GM12878 (cell line): ENCODE data around the gene PPP1R18. TPM values are rescaled to one million over a fixed set of nuclear protein-coding genes. Genes with fewer than 3 reads are reported as not detected.

Source experiments
- ATAC-seq: fragments of 200-7000 bp; cut with Tn5 transposase; 3 replicates; pipeline ENCODE4 v1.9.1; 2020; ENCODE audit warnings: mild to moderate bottlenecking, moderate library complexity
- BruUV-seq: library from RNA; stranded (reverse); fragments of 400-500 nt; replicated peaks from 2 replicates; lab custom pipeline; 2021; lab: Mats Ljungman, UMichigan
- CTCF ChIA-PET: fragments of 300-600 bp; sonication (Branson Sonifier 250); formaldehyde crosslinking; extraction: SDS; loops from one replicate; lab custom pipeline; 2021; ENCODE audit warnings: inconsistent platforms; lab: Yijun Ruan, JAX
- POLR2A ChIA-PET: fragments of 350-600 bp; formaldehyde crosslinking; extraction: SDS; loops from one replicate; lab custom pipeline; 2021; ENCODE audit warnings: inconsistent platforms; lab: Charles Lee
- RAD21 ChIA-PET: fragments of 300-600 bp; sonication (Branson Sonifier 250); formaldehyde crosslinking; loops from one replicate; lab custom pipeline; 2023; ENCODE audit warnings: antibody characterized with exemption; ENCODE audit not compliant: unreplicated experiment; lab: Charles Lee
- SMC1A ChIA-PET: fragments of 300-600 bp; sonication (Branson Sonifier 250); formaldehyde crosslinking; loops from one replicate; lab custom pipeline; 2023; ENCODE audit not compliant: unreplicated experiment, uncharacterized antibody; lab: Charles Lee
- DNase-seq: peaks from one replicate; pipeline ENCODE4 v3.0.0-alpha.2; 2011; ENCODE audit warnings: low read depth, low spot score
- FAIRE-seq: peaks from 3 replicates; lab custom pipeline; 2011; peaks lifted over from hg19 to GRCh38; lab: Jason Lieb, UNC
- H2AFZ ChIP-seq: 2 replicates; pipeline ENCODE4 v1.6.0; 2011; ENCODE audit warnings: low read depth, low read length, control low read depth; ENCODE audit not compliant: control insufficient read depth
- H3K27ac ChIP-seq: 2 replicates; pipeline ENCODE4 v1.5.1; 2011; ENCODE audit warnings: control low read depth; ENCODE audit not compliant: control insufficient read depth, insufficient read depth
- H3K27me3 ChIP-seq, 2 experiments: replicated peaks in 1 of 2; 2 replicates each; pipeline versions ENCODE4 v1.6.0 to v1.6.1; 2011; ENCODE audit warnings: low read length in 1 of 2; ENCODE audit not compliant: control insufficient read depth in 2 of 2, insufficient read depth in 2 of 2
- H3K36me3 ChIP-seq, 2 experiments: 2 replicates each; pipeline ENCODE4 v1.5.1; 2011; ENCODE audit warnings: low read length in 1 of 2; ENCODE audit not compliant: control insufficient read depth in 2 of 2, insufficient read depth in 2 of 2
- H3K4me1 ChIP-seq: 2 replicates; pipeline ENCODE4 v1.6.1; 2011; ENCODE audit warnings: mild to moderate bottlenecking, low read length, moderate library complexity, mixed read lengths; ENCODE audit not compliant: control insufficient read depth, insufficient read depth
- H3K4me2 ChIP-seq: 2 replicates; pipeline ENCODE4 v1.6.0; 2011; ENCODE audit warnings: control low read depth; ENCODE audit not compliant: control insufficient read depth, insufficient read depth
- H3K4me3 ChIP-seq: fragments of 200-600 bp; sonication (generic); 2 replicates; pipeline ENCODE4 v1.5.1; 2016
- H3K79me2 ChIP-seq: 2 replicates; pipeline ENCODE4 v1.6.0; 2011; ENCODE audit warnings: low read length; ENCODE audit not compliant: control insufficient read depth, insufficient read depth
- H3K9ac ChIP-seq: 2 replicates; pipeline ENCODE4 v1.8.0; 2011; ENCODE audit warnings: low read length, control low read depth, mixed read lengths; ENCODE audit not compliant: control insufficient read depth, insufficient read depth
- H3K9me3 ChIP-seq: replicated peaks from 3 replicates; pipeline ENCODE4 v1.5.1; 2011; ENCODE audit warnings: mild to moderate bottlenecking, low read length; ENCODE audit not compliant: control insufficient read depth, insufficient read depth
- H4K20me1 ChIP-seq: 2 replicates; pipeline ENCODE4 v1.6.0; 2011; ENCODE audit not compliant: control insufficient read depth, insufficient read depth
- BHLHE40 ChIP-seq, 2 experiments: fragments of 450-650 bp in 1 of 2; IDR thresholded peaks; 2 replicates each; pipeline ENCODE4 v1.6.1; 2011 to 2017; ENCODE audit warnings: low read depth in 2 of 2, borderline replicate concordance in 1 of 2, improper control_type of control experiment in 1 of 2, low read length in 1 of 2, mild to moderate bottlenecking in 1 of 2
- EGR1 ChIP-seq, 2 experiments: IDR thresholded peaks; 1 replicate in 1 of 2; 2 replicates in 1 of 2; pipeline ENCODE4 v1.6.1; 2011 to 2012; ENCODE audit warnings: low read depth in 2 of 2, low read length in 2 of 2, borderline replicate concordance in 1 of 2, mild to moderate bottlenecking in 1 of 2, moderate library complexity in 1 of 2
- EP300 ChIP-seq, 2 experiments: fragments of 150-350 bp in 1 of 2; IDR thresholded peaks; 2 replicates each; pipeline ENCODE4 v1.6.1; 2011 to 2012; ENCODE audit warnings: low read depth in 2 of 2, low read length in 2 of 2, borderline replicate concordance in 1 of 2, improper control_type of control experiment in 1 of 2, inconsistent platforms in 1 of 2; ENCODE audit not compliant: control insufficient read depth in 1 of 2
- HCFC1 ChIP-seq: fragments of 150-350 bp; IDR thresholded peaks from 2 replicates; pipeline ENCODE4 v1.6.1; 2014; ENCODE audit warnings: low read length
- HDGF ChIP-seq: fragments of 450-650 bp; IDR thresholded peaks from 2 replicates; pipeline ENCODE4 v1.6.1; 2016; ENCODE audit warnings: antibody characterized with exemption
- MTA3 ChIP-seq: IDR thresholded peaks from 2 replicates; pipeline ENCODE4 v1.6.1; 2012; ENCODE audit warnings: low read length, inconsistent platforms, borderline replicate concordance
- NFYB ChIP-seq: IDR thresholded peaks from 2 replicates; pipeline ENCODE4 v1.6.1; 2011; ENCODE audit warnings: low read depth, mild to moderate bottlenecking, low read length, improper control_type of control experiment, moderate library complexity; ENCODE audit not compliant: insufficient read depth
- POLR2AphosphoS5 ChIP-seq: IDR thresholded peaks from 2 replicates; pipeline ENCODE4 v1.6.1; 2011; ENCODE audit warnings: mild to moderate bottlenecking, low read length, inconsistent platforms
- RCOR1 ChIP-seq: conservative IDR thresholded peaks from 2 replicates; pipeline ENCODE4 v1.6.1; 2012; ENCODE audit warnings: low read depth, low read length, improper control_type of control experiment
- STAT3 ChIP-seq: IDR thresholded peaks from 2 replicates; pipeline ENCODE4 v1.6.1; 2011; ENCODE audit warnings: low read depth, low read length, improper control_type of control experiment
- TARDBP ChIP-seq: IDR thresholded peaks from 2 replicates; pipeline ENCODE4 v1.6.1; 2016; ENCODE audit warnings: borderline replicate concordance
- ZNF384 ChIP-seq: IDR thresholded peaks from 2 replicates; pipeline ENCODE4 v1.6.1; 2012; ENCODE audit warnings: low read depth, mild to moderate bottlenecking, low read length, improper control_type of control experiment, borderline replicate concordance
- WGBS: methylation state at CpG from one replicate; pipeline ENCODE4 v1.1.6; 2016; ENCODE audit warnings: low lambda C conversion rate; ENCODE audit not compliant: insufficient replicate concordance, insufficient coverage; ENCODE audit errors: missing lambda C conversion rate; 5-methylcytosine and 5-hydroxymethylcytosine counted together
- in situ Hi-C: fragments of 300-500 bp; cut with MboI; formaldehyde crosslinking; loops from 9 replicates; pipeline ENCODE4 v1.14.3; 2018; ENCODE audit warnings: mixed read lengths
- intact Hi-C: fragments of 100-400 bp; cut with micrococcal nuclease; formaldehyde crosslinking; loops from one replicate; pipeline ENCODE4 v1.14.2; 2022; ENCODE audit not compliant: unreplicated experiment
- polyA plus RNA-seq, 11 experiments: library from polyadenylated mRNA; depleted of rRNA in 4 of 11; unstranded in 6 of 11; stranded (reverse) in 5 of 11; fragments of >200 nt; fragmentation: Nextera tagmentation in 4 of 11; fragmentation: Illumina TruSeq in 1 of 11; extraction: Ambion mirVana in 4 of 11; extraction: Trizol in 1 of 11; gene quantifications; 1 replicate in 1 of 11; 2 replicates in 10 of 11; pipeline versions ENCODE4 v1.2.1 to v1.2.3, GENCODE V29; 2011 to 2016; ENCODE audit warnings: inconsistent platforms in 2 of 11, missing spikeins in 2 of 11, low read depth in 1 of 11
- total RNA-seq, 4 experiments: library from RNA; depleted of rRNA in 3 of 4; stranded (reverse); fragments of >200 nt in 3 of 4; fragmentation: Illumina TruSeq in 1 of 4; extraction: Trizol in 1 of 4; gene quantifications; 2 replicates each; pipeline versions ENCODE4 v1.2.1 to v1.2.3, GENCODE V29; 2013 to 2021
- TF ChIP-seq, protein P1 (sequence below): IDR thresholded peaks from 2 replicates; pipeline ENCODE4 v1.6.1; 2011; ENCODE audit warnings: low read depth, low read length, improper control_type of control experiment, borderline replicate concordance
- TF ChIP-seq, protein P2 (sequence below): fragments of 450-650 bp; IDR thresholded peaks from 2 replicates; pipeline ENCODE4 v1.6.1; 2017; ENCODE audit warnings: mild to moderate bottlenecking, moderate library complexity
- TF ChIP-seq, protein P3 (sequence below): fragments of 450-650 bp; IDR thresholded peaks from 2 replicates; pipeline ENCODE4 v1.6.1; 2014; ENCODE audit warnings: mild to moderate bottlenecking

Gene PPP1R18
- total and polyA plus RNA-seq, 10 of the 15 experiments (the other 5 are each of a cell fraction or from before 2014, with no cell fraction given) = 21.0 to 119 (median 52.6) TPM

DNA sequence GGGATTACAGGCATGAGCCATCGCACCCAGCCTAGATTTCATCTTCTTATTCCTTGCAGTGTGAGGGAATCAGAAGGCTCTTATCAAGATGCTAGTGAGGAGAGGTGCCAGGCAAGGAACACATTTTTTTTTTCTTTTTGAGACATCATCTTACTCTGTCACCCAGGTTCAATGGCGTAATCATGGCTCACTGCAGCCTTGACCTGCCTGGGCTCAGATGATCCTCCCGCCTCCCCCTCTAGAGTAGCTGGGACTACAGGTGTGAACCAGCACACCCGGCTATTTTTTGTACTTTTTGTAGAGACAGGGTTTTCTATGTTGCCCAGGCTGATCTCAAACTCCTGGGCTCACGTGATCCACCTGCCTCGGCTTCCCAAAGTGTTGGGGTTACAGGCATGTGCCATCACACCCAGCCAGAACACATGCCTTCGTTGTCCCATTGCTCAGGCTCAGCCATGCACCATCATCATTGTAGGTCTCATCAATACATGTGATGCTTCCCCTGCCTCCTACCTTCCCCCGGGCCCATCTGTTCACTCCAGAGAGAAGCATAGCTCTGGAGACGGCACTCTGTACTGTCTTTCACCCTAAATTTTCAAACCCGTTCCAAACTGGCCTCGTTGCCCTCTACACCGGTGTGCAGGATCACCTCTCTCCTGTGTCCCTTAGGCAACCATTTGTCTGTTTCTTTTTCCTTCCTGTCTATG lies 45.9 kb upstream of the PPP1R18 start:
- intact Hi-C loops (no loop called here), in situ Hi-C loops (loop anchor here (5.0 kb wide), 1 partner anchor 250 kb away; no protein-coding TSS in a partner anchor)
- CTCF ChIA-PET = interaction anchor here (0.6 to 22.7 kb wide), 25 partner anchors 8 to 347 kb away, joined by 3 to 487 read pairs (median 8); partner anchors contain the start of genes FLOT1, MDC1 and NRM
- TF ChIP-seq, protein P1, sequence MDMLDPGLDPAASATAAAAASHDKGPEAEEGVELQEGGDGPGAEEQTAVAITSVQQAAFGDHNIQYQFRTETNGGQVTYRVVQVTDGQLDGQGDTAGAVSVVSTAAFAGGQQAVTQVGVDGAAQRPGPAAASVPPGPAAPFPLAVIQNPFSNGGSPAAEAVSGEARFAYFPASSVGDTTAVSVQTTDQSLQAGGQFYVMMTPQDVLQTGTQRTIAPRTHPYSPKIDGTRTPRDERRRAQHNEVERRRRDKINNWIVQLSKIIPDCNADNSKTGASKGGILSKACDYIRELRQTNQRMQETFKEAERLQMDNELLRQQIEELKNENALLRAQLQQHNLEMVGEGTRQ = no peak
- TF ChIP-seq, protein P2, sequence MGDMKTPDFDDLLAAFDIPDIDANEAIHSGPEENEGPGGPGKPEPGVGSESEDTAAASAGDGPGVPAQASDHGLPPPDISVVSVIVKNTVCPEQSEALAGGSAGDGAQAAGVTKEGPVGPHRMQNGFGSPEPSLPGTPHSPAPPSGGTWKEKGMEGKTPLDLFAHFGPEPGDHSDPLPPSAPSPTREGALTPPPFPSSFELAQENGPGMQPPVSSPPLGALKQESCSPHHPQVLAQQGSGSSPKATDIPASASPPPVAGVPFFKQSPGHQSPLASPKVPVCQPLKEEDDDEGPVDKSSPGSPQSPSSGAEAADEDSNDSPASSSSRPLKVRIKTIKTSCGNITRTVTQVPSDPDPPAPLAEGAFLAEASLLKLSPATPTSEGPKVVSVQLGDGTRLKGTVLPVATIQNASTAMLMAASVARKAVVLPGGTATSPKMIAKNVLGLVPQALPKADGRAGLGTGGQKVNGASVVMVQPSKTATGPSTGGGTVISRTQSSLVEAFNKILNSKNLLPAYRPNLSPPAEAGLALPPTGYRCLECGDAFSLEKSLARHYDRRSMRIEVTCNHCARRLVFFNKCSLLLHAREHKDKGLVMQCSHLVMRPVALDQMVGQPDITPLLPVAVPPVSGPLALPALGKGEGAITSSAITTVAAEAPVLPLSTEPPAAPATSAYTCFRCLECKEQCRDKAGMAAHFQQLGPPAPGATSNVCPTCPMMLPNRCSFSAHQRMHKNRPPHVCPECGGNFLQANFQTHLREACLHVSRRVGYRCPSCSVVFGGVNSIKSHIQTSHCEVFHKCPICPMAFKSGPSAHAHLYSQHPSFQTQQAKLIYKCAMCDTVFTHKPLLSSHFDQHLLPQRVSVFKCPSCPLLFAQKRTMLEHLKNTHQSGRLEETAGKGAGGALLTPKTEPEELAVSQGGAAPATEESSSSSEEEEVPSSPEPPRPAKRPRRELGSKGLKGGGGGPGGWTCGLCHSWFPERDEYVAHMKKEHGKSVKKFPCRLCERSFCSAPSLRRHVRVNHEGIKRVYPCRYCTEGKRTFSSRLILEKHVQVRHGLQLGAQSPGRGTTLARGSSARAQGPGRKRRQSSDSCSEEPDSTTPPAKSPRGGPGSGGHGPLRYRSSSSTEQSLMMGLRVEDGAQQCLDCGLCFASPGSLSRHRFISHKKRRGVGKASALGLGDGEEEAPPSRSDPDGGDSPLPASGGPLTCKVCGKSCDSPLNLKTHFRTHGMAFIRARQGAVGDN = no peak
- TF ChIP-seq MTA3 (no peak), ZNF384 (no peak), BHLHE40 (IDR thresholded peaks at IDR 0.05; ENCODE audit: borderline replicate concordance in 1 of 2, low read depth in 2 of 2, low read length in 1 of 2) (no peak), POLR2AphosphoS5 (no peak), TARDBP (no peak), EGR1 (IDR thresholded peaks at IDR 0.05; ENCODE audit: borderline replicate concordance in 1 of 2, low read depth in 2 of 2, low read length in 2 of 2) (no peak), NFYB (no peak), STAT3 (no peak), EP300 (IDR thresholded peaks at IDR 0.05; ENCODE audit: borderline replicate concordance in 1 of 2, control insufficient read depth in 1 of 2, low read depth in 2 of 2, low read length in 2 of 2) (no peak), HDGF (no peak), HCFC1 (no peak), RCOR1 (no peak)
- TF ChIP-seq, protein P3, sequence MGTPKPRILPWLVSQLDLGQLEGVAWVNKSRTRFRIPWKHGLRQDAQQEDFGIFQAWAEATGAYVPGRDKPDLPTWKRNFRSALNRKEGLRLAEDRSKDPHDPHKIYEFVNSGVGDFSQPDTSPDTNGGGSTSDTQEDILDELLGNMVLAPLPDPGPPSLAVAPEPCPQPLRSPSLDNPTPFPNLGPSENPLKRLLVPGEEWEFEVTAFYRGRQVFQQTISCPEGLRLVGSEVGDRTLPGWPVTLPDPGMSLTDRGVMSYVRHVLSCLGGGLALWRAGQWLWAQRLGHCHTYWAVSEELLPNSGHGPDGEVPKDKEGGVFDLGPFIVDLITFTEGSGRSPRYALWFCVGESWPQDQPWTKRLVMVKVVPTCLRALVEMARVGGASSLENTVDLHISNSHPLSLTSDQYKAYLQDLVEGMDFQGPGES = no peak
- no peaks in the 10 kb centered on the region for H4K20me1 ChIP-seq
- SMC1A ChIA-PET = interaction anchor here (0.6 to 17.7 kb wide), 15 partner anchors 8 to 355 kb away, joined by 3 to 265 read pairs (median 8); partner anchors contain the start of genes DHX16, FLOT1, MRPS18B and PPP1R10
- no peaks in the 10 kb centered on the region for H3K9me3 ChIP-seq
- no peak overlapping the region for H2AFZ ChIP-seq
- no peak overlapping the region for H3K27ac ChIP-seq
- H3K4me1 ChIP-seq = peaks cover 29% of the 10 kb centered on the region
- BruUV-seq = no TSS peak
- POLR2A ChIA-PET = interaction anchor here (1.1 to 4.4 kb wide), 8 partner anchors 11 to 99 kb away, joined by 3 to 36 read pairs (median 4); partner anchors contain the start of gene NRM
- DNase-seq (no peak), FAIRE-seq (no peak), ATAC-seq (no peak)
- 95% methylated on average over 10 of the region's 12 CpGs for WGBS
- peaks cover 9 to 10% of the 10 kb centered on the region in 2 experiments; a peak in 3 of 4 replicates for H3K36me3 ChIP-seq
- peaks cover 2% of the 10 kb centered on the region; the same call in 1 of the 2 replicates for H3K79me2 ChIP-seq
- H3K4me2 ChIP-seq = no peak overlapping the region
- RAD21 ChIA-PET = interaction anchor here (0.8 to 12.8 kb wide), 3 partner anchors 10 to 53 kb away, joined by 3 to 232 read pairs (median 31); partner anchors contain the start of genes DHX16, FLOT1 and TUBB
- H3K4me3 ChIP-seq = no peak overlapping the region
- no peaks in the 10 kb centered on the region for H3K27me3 ChIP-seq
- H3K9ac ChIP-seq = no peak overlapping the region
